GM21737 (cell line): Measurements from ENCODE around the gene CTIF.

Experiments used
- ATAC-seq: cut with Tn5 transposase; IDR thresholded peaks from one replicate; pipeline ENCODE4 v1.9.1; 2021; ENCODE audit warnings: mild to moderate bottlenecking, moderate library complexity; ENCODE audit not compliant: unreplicated experiment

CTIF gene

DNA sequence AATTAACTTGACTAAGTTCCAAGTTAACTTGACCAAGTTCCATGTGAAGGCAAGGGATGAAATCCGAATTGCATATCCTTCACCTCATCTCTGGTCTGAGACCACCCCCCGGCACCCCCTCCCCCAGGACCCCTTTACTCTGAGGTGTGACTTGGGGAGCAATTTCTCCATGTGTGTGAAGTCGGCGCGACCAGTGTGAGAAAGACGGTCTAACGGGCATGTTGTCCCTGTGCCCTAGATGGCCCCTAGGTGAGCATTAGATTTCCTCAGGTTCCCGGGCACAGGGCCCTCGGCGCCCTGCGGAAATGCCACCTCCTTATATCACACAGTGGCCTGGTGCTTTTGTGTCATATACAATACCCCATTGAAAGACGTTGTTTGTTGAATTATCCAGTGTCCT, 137.1 kb downstream of the CTIF start:
- no peak for ATAC-seq

DNA sequence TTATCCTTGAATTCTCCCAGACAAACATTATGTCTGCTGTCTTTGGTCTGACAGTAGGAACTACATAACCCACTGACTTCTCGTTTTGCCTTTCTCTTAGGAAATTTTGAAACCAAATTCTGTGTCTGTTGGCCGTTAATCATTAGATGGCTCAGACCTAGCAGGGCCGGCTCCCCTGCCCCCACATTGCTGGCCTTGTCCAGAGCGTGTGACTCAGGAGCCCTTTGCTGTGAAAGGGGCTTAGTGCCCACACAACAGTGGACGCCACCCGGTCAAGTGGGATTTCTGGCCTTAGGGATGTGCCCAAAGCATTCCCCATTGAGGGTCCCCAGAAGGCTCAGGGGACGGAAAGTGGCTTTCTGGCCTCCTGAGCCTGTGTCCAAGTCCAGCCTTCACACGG, 137.5 kb downstream of the CTIF start:
- no peak for ATAC-seq

DNA sequence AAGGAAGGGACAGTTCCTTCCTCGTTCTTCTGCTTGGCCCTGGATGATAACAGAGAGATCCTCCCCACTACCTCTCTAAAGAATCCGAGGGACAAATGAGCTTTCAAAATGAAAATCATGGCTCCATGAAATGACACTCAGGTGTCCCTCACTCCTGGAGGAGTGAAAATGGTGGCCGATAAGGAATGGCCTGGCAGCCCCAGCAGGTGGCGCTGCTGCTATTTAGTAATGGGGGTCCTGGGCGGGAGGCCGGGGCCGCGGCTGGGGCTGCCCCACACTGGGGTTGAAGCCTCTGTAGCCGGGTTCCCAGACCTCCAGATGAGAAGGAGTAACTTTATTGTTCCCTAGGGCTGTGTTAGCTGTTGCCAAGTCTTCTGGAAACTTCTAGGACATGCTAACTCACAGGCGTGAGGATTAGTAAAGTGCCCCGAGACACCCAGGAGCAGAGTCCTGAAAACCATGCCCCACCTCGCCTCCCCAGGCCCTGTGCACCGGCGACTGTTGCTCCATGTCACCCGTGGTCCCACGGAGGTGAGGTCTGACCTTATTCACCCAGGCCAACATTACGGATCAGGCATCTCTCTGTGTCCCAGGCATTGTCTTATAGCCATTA, 138.0 kb downstream of the CTIF start:
- no peak for ATAC-seq

DNA sequence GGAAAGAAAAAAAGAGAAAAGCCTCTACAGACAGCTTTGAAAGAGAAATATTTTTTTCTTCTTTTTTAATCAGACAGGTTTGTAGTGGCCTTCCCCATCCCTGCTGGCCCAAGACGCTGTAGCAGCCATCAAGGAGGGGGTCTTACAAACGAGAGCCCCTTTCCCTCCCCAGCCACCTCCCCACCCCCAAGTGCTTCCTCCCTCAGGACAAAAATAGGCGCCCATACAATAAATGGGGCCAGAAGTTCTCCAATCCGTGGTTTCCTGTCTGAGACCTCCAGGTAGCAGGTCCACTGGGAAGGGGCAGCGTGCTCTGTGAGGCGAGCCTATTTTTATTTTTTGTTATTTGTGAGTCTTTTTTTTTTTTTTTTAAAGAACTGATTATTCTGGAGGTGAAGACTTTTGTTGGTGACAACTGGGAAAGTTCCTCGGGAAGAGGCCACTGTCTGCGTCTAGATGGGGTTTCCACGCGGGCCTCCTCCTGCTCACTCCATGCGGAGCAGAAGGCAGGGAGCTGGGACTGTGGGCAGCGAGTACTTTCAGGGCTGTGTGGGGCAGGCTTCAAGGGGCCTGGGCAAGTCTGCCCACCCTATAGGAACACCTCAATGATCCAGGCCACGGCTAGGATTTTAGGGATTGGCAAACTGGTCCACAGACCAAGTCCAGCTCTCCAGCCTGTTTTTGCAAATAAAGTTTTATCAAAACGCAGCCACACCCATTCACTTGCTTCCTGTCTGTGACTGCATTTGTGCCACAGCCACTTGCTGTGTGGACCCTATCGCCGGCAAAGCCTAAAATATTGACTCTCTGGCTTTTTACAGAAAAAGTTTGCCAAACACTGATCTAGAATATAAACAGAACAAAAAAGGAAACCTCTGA, 139.6 kb downstream of the CTIF start:
- no peak for ATAC-seq

DNA sequence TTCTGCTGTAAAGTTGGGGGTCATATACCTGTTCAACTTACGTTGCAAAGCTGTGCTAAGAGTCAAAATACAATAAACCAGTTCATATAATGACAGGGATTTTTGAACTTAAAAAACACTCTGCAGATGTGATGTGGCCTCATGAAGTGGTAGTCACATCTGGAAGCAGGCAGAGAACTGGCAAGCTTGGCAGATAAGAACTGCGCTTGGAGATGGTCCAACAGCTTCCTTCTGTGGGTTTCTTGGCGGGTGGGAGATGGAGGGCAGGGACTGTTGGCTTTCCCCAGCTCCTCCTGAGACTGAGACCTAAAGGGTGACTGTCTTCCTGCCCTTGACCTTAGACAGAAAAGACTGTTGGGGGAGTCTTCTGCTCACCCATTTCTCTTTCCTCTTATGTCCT, 140.4 kb downstream of the CTIF start:
- no peak for ATAC-seq

DNA sequence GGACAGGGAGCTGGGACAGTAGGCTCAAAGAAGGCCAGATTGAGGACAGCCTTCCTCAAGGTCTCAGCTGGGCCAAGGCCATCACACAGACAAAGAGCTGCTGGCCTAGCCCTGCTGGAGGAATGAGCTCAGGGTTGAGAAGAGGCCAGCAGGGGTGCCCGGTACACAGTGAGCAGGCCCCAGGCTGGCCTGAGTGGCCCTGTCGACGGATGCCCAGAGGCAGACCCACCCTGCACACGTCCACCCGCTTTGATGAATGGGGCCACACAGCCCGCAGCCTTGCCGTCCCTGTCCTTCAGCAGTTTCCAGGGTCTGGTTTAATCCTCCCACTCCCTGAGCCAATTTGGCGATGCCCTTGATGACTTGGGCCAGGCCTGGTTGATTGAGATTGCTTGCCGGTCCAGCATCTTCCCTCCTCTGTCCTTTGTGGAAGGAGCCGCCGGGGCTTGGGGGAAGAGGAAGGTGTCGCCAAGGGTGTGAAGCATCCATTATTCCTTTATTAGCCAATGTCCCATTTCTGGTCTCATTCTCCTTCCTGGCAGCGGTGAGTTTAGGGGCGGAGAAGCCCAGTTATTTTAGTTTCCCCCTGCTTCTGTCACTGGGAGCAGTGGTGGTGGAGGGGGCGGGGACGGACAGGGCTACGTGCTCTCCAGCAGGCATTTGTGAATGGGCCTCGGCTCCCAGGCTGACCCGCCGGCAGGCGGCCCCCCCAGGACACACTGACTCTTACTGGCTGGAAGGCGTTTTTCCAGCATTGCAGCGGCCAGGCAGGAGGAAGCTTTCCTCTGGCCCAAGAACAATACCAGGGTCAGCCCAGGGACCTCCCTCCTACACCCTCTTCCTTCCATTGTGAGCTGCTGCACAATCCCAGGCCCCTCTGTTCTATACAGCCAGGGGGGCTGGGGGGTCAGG, 141.8 kb downstream of the CTIF start:
- no peak for ATAC-seq

DNA sequence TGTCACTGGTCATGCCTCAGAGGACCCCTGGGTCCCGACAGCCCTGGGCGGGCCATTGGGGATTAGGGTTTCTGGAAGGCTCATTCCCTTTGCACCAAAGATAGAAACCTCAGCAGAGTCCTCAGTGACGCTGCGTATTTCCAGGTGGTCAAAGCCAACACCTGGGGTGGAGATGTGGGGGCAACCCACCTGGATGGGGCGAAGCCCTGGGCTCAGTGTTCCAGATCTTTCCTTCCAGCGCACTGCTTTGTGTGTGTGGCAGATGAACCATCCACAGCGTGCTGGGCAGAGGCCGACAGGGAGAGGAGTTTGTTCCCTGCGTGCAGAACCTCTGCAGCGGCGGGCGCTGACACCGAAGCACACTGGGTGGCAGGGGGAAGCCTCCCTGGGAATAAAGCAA, 143.9 kb downstream of the CTIF start:
- no peak for ATAC-seq

DNA sequence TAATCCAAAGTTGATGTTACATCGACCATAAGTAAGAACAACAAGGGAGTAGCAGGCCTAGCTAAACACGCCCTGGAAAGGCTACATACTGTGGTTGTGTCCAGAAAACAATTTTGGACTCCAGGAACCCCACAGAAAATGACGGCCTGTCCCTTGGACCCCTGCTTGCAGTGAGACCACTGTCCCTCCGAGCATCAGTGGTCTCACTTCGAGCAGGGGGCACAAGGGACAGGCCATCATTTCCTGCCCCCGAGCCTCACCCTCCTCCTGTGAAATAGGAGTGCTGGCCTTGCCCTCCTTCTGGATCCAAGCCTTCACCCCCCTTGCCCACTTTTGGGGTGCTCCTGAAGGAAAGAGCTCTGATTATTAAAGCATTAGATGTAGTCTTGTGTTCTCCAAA, 144.4 kb downstream of the CTIF start:
- no peak for ATAC-seq

DNA sequence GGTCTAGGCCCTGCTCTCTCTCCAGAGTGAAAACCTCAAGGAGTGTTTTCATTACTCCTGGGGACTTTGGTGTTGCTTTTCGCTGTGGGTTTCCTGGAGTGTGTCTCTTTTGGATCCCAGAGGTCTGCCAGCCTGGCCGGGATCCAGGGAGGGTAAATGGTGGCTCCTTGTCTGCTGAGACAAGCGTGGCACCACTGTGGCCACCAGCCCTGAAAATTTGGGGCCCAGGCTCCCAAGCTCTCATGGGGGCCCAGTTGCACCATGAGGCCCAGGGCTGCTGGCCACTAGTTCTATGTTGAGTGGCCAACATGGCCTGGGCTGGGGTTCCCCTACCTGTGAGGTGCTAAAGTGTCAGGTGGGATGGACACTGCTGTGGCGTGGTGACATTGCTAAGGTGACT, 144.8 kb downstream of the CTIF start:
- ATAC-seq = no peak

DNA sequence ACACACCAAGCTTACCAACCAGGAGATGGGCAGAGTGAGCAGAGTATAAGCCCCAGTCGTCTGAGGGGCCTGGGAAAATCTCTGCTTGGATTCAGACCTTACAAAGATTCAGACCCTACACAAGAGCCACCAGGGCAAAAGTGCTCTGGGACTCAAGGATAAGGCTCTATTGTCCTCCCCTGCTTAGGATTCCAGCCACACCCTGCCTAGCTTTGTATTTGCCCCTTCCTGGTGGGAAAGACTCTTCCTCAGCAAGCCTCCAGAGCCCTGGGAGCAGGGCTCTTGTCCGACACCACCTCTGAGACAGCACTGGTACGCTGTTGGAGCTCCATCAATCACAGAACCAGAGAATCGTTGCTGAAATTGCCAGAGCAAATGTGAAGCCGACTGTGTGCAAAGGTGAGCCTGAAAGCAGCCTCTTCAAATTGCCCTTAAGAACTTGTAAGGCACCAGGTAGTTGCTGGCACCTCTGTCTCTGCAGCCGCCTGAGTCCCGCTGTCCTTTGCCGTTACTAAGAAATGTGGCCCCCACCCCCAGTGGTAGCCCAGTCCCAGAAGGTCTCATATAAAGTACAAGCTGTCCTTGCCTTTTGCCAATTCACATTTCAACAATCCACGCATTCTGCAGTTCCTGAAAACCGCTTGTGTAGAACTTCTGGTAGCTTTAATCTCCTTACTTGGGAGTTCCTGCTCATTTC, 148.7 kb downstream of the CTIF start:
- ATAC-seq = no peak

DNA sequence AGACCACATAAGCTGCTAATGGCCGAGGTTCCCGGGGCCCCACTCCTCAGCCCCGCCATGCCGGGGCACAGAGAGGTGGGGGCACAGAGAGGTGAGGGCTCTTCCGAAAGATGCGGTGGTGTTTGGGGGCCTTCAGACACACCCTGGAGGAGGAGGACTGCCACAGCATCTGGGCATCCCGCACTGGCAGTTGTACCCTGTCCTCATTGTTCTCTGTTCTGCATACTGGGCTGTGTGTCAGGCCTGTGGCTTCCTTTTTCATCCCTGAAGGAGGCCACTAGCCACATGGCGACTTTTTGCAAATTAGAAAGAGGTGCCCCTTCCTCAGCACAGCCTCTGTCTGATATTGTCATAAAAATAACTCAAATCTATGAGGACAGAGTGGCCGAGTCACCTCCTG, 150.1 kb downstream of the CTIF start:
- no peak for ATAC-seq

DNA sequence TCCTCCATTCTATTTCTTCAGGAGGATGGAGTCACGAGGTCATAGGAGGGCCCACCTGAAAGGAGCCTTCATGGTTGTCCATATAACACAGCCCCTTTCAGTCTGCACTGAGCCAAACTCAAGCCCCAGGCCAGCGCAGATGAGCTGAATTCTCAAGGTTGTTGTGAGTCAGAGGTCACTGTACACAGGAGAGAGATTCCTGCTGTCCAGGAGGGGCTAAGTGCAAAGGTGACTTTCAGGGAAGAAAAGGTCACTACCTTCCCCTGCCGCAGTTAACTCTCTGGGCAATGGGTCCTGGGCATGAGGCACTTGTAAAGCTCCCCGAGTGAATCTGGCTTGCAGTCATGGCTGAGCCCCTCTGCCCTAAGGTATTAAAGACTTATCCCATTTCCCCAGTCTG, 150.7 kb downstream of the CTIF start:
- ATAC-seq = no peak

DNA sequence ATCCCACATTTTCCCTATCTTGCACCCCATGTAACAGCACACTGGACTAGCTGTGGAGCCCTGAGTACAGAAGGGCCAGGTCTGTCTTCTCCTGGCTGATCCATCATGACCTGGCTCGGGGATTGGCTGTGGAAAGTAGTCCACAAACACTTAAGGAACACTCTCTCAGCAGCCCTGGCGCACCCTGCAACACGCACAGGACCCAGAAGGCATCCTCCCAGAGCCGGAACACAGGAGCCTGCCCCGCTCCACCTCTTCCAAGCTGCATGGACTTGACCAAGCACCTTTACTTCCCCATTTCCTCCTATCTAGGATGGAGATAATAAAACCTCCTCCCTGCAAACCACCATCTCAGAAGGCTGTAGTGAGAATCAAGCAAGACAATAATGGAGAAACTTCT, 151.7 kb downstream of the CTIF start:
- ATAC-seq = no peak

DNA sequence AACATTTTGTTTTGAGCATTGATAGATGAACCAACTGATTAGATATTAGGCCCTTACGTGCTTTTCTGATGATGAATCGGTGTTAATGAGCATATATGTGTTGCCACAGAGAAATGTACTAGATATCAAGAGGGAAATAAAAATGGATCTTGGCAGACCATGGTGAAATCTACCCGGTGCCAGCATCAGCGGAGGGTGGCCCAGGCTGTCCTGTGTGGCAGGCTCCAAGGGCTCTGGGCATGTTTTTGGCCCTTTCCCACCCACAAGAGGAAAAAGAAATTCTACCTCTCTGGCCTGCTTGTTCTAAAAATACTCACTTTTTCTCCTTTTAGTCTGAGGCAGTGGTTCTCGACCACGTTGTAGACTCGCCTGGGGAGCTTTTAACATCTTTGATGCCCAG, 154.2 kb downstream of the CTIF start:
- ATAC-seq = no peak

DNA sequence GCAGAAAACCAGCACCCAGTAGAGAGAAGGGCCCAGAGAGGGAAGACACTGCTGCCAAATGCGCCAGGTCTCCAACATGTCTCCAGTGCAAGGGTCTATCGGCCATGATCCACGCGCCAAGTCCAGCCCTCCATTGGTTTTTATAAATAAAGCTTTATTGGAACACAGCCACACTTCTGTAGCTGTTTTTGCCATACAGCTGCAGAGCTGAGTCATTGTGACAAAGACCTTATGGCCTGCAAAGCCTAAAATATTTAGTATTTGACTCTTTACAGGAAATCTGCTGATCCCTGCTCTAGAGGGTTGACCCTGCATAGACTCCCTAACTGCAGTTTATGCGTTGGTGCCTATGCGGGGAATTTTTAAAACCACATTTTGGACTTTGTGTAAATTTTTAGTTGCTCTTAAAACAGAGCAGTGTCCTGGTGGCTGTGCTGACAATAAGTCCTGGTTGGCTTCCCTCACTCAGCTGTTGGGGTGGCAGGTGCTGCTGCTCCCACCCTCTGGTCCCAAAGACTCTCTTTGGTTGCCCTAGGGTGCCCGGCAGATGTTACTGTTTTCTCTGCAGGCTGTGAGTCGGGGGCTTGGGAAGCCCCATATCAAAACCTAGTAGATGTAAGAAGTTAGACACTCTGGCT, 154.9 kb downstream of the CTIF start:
- ATAC-seq = no peak

DNA sequence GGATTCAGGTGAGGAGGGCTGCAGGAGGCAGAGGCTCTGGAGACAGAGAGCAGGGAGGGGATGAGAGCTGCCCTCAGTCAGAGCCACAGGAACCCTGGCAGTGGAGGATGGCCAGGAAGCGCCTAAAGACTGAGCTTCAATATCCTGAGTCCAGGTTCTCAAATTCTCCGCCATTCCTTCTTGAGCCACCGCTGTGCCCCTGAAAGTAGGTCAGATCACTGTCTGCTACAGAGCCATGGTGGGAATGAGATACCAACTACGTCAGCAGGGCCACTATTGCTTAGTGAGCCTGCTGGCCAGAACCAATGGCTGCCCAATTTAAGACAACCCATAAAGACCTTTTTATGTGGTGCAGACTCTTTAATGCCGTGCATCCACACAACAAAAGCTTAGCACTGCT, 155.5 kb downstream of the CTIF start:
- no peak for ATAC-seq

DNA sequence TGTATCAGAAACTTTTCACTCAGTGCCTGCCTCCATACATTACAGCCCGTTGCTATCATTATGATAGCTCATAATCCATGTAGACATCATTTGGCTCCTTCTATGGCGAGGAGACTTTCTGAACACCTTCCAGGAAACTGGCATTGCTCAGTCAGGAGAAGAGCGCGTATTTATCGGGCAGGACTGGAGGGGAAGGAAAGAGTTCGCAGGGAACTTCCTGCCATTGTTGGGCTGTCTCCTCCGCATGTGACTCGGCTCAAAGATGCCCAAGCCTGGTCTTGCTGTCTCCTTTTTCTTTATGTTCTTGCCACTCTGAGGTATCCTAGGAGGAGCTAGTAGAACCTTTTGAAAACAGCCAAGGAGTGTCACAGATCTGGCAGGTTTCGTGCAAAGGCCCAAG, 156.8 kb downstream of the CTIF start:
- ATAC-seq = no peak

DNA sequence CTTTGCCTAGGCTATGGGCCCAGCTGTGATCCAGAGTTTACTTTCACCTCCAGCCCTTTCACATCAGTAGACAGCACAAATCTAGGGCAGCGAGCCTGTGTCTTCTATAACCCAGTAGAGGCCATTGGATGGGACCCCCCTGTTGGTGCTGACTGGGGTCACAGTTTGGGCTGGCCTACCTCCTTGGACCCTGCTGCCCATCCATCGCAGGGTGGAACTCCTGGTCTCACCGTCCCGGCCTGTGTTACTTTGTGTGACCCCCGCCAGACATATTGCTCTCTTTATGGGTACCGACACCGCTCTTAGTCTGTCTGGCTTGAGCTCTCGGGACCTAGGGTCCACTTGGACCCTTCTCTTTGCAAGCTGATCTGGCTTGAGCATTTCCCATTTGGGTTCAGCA, 157.4 kb downstream of the CTIF start:
- ATAC-seq = no peak

DNA sequence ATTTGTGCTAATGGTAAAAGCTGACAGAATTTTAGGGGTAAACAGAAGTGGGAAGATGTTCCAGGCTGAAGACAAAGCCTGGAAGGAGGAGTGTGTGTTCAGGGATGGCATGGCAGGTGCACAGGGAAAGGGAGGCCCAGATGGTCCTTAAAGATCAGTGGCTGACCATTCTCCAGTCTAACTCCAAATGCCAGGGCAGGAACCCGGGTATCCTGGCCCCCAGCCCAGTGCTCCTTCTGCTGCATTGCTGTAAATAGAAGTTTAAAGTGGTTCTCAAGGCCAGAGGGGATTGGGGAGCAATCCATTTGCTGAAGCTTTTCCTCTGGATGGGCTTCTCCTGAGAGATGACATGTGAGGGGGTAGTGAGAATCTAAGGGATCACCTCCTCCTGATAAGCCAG, 158.6 kb downstream of the CTIF start:
- ATAC-seq = no peak

DNA sequence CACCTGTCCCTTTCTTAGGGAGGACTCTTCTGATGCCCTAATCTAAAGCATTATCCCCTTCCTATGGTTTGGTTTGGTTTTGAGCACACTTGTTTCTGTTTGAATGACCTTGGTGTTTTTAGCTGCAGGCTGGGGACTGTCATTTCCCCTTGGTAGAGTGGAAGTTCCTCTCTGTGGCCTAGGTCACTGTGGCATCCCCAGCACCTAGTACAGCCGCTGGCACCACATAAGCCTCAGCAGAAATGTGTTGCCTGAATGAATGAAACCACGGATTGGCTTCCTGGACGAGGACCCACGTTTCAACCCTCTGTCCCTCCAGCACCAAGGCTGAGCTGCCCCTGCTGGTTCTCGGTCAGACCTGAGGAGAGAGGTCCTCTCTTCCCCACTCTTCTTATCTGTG, 159.9 kb downstream of the CTIF start:
- ATAC-seq = no peak

DNA sequence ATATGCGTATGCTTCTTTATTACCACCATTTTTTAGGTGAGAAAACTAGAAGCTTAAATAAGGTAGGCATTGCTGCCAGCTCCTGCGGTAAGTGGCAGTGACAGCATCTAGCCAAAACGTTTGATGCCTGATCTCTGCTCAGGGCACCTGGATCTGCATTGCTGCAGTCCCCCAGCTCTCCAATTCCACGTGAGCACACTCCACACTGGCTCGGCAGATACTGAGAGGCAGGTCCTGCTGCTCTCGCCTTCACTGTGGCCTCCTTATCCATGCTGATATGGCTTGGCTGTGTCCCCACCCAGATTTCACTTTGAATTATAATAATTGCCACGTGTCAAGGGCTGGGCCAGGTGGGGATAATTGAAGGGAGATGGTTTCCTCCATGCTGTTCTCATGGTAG, 160.9 kb downstream of the CTIF start:
- no peak for ATAC-seq
